ENCODE results near the gene KRT4.
"Not testable (repeated sequence)": the region's sequence is repeated elsewhere in the genome, so short reads cannot be mapped to it uniquely, and the experiment has no call there.

Gene KRT4

GRCh38 chr12:52813885-52814709 is at the start of gene KRT4:
Gene KRT4, minus strand, starts transcription at chr12:52814116. Its CDS starts 58 bp downstream, at chr12:52814058.
- no peak for DNase-seq (ENCODE audit: low read depth)

- DNase-seq (ENCODE audit: low read depth), result no peak
Measured at GRCh38 chr12:52862023-52862422, 48.1 kb upstream of the KRT4 start.

DNA sequence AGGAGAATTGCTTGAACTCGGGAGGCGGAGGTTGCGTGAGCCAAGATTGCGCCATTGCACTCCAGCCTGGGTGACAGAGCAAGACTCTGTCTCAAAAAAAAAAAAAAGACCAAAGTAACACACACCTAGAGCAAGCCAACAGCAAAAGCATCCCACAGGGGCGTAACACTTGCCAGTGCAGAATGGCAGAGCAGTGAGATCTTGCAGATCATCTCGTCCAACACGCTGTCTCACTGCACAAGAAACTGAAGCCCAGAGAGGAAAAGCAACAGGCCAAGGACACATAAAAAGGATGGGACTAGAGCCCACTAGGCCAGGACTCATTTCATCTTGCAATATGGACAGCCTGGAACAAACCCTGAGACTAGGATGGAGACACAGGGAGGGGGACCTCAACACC is 47.6 kb upstream of the KRT4 start:
- DNase-seq (ENCODE audit: low read depth), result no peak

GRCh38 chr12:52860102-52860823 is 46.3 kb upstream of the KRT4 start:
- no peak for DNase-seq (ENCODE audit: low read depth)

DNA sequence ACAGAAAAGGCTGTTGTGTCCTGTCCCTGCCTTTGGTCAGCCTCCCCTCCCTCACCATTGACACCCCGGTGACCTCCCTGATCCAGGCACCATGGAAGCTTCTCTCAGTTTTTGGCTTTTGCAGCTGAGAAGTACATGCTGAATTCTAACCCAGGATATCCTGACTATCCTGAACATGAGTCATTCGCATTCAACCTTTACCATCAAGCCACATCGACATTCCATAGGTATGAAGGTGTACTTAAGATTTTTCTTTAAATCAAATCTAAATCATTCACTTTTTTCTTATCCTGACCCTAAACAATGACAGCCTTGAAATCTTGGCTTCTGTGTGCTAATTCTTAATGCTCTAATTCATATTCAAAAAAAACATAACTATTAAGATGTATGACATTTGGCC is 43.6 kb upstream of the KRT4 start:
- no peak for DNase-seq (ENCODE audit: low read depth)

DNA sequence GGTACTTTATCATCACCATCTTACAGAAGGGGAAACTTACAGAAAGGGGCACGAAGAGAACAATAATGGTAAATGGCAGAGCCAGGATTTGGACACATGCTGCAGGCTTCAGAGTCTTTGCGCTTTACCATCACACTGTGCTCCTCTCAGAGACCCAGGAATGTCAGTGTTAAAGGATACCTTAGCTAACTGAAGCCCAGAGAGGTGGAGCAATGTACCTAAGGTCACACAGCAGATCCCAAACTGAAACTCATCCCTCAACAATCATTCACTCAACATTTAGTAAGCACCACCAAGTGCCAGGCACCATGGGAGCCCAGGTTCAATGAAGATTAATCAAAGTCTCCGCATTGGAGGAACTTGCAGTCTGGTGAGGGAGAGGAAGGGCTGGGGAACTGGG is 42.9 kb upstream of the KRT4 start:
- no peak for DNase-seq (ENCODE audit: low read depth)

GRCh38 chr12:52856077-52856476 is 42.2 kb upstream of the KRT4 start:
- not testable (repeated sequence) for DNase-seq (ENCODE audit: low read depth)

DNA sequence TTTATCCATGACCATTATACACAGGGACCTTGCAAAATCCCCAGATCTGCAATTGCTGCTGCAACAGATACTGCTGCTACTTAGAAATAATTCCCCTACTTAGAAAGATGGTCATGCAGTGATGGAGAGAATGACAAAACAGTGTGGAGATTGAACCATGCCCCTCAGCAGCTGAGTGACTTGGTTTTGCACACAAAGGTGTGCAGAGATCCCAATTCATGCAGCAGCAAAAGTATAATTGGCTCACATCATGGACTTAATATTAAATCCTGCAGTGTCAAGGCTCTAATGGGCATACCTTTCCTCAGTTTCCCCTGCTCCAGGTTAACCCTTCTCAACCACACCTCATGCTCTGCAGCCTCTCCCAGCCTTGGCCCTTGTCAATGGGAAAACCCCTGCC is 37.9 kb upstream of the KRT4 start:
- DNase-seq (ENCODE audit: low read depth), result no peak

DNA sequence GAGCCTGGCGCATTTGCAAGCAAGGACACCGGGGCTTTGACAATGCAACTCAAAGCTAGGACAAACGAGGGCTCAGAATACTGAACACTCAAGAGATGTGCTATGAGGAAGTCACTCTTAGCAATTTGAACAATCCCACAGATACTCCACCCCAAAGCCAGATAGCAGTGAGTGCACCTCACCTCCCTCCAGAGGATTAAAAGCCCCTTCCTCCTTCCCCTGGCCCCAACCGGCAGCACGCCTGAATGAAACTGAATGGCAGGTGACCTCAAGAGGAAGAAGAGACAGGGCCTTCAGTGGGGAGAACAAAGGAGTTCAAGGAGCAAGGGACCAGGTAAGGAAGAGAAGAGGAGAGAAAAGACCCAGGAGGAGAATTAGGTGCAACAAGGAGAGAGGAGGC is 36.8 kb upstream of the KRT4 start:
- DNase-seq (ENCODE audit: low read depth), result no peak

- DNase-seq (ENCODE audit: low read depth), result no peak
Measured at GRCh38 chr12:52849511-52849910, 35.6 kb upstream of the KRT4 start.

DNA sequence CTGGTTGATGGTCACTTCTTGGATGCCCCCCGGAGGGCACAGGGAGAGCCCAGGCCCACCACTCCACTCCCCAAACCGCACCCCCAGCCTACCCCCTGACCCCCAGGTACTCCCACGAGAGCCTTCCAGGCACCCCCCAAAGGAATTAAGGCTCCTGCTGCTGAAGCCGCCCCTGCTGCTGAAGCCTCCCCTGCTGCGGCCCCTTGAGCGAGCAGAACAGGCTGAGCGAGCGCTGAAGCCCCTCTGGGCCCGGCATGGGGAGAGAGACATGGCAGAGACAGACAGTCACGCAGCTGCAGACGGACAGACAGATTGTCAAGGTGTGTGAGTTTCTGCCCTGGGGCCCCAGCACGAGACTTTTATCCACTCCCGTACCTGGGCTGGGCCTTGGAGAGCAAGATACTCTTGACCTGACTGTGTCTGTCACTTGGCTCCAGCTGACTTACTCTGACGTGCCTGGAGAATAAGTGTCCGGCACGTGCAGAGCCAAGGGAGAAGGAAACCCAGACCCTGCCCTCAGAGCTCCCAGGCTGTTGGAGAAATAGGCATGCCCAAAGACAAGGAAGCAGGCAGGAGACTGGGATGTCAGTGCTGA is 34.8 kb upstream of the KRT4 start, which contains the start of gene KRT78:
KRT78 (minus strand) TSS at position 334 of the 595 bp plus-strand sequence; CDS start at position 270, 64 bp downstream.
- no peak for DNase-seq (ENCODE audit: low read depth)

- DNase-seq (ENCODE audit: low read depth), result no peak
Measured at GRCh38 chr12:52847335-52848102, 33.6 kb upstream of the KRT4 start.

- no peak for DNase-seq (ENCODE audit: low read depth)
Measured at GRCh38 chr12:52846356-52846970, 32.5 kb upstream of the KRT4 start.

GRCh38 chr12:52845946-52846345 is 32.0 kb upstream of the KRT4 start:
- no peak for DNase-seq (ENCODE audit: low read depth)

DNA sequence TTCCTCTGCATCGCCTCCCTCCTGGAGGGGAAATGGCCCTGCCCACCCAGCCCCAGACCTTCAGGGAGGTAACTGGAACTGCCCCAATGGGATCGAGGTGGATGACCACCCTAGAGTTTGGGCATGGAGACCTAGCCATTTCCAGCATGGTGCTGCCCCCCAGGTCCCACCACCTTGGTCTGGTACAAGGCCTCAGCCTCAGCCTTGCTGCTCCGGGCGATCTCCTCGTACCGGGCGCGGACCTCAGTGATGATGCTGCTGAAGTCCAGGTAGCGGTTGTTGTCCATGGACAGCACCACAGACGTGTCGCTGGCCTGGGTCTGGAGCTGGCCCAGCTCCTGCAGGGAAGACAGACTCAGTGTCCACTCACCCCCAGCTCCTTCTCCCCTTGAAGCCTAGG is 30.5 kb upstream of the KRT4 start:
- no peak for DNase-seq (ENCODE audit: low read depth)

GRCh38 chr12:52839436-52840105 is 25.7 kb upstream of the KRT4 start:
- DNase-seq (ENCODE audit: low read depth), result no peak

DNA sequence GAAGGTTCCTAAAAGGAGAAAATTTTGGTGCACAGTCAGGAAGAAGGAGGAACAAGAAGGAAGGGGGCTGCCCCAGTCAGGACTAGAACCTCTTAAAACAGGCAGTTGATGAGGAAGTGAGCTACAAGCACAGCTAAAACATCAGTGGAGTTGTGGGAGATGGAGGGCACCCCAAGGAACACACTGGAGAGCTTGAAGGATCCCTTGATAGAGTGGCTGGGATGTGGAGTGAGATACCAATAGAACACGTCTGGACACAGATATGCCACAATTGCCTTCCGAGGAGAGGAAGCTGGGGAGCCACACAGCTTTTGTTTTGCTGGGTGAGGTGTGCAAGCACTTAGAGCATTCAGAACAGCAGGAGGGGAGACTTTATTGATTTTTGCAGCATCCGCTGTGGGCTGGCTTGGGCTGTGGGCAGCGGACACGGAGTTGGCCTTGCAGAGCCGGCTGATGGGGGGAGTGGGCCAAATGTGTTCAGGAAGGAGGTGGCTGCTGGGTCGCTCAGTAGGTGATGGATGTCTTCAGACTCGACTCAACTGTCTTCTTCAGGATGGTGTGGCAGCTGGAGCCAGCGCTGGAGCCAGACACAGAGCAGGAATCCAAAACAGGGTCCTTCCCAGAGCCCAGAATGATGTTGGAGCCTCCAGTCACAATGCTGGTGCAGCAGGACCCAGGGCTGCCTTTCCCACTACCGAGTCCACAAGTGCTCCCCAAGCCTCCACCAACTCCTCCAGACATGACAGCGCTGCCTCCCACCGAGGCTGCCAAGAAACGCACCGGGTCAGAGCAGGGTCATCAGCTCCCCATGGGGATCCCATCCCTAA is 24.9 kb upstream of the KRT4 start:
- DNase-seq (ENCODE audit: low read depth), result no peak

- no peak for DNase-seq (ENCODE audit: low read depth)
Measured at GRCh38 chr12:52837781-52838608, 24.1 kb upstream of the KRT4 start.

GRCh38 chr12:52837413-52837741 is 23.5 kb upstream of the KRT4 start:
- DNase-seq (ENCODE audit: low read depth), result no peak
